NB4 (cell line): Measurements from ENCODE around the gene PIP5K1B.

Experiments
- DNase-seq: peaks from one replicate; pipeline ENCODE4 v3.0.0; 2010; ENCODE audit warnings: low read depth
- H3K4me3 ChIP-seq: one replicate; pipeline ENCODE4 v1.5.1; 2011; ENCODE audit warnings: mild to moderate bottlenecking, low read depth, low read length, moderate library complexity
- MYC ChIP-seq: IDR thresholded peaks from 2 replicates; pipeline ENCODE4 v1.6.1; 2011; ENCODE audit warnings: low read depth, low read length
- POLR2A ChIP-seq: IDR thresholded peaks from 2 replicates; pipeline ENCODE4 v1.6.1; 2011; ENCODE audit warnings: mild to moderate bottlenecking; ENCODE audit not compliant: insufficient read length; ENCODE audit errors: extremely low read depth
- TF ChIP-seq, protein P1 (sequence below): IDR thresholded peaks from 2 replicates; pipeline ENCODE4 v1.6.1; 2011; ENCODE audit warnings: low read depth, low read length
- TF ChIP-seq, protein P2 (sequence below): IDR thresholded peaks from one replicate; pipeline ENCODE4 v1.5.1; 2012; ENCODE audit warnings: low read depth, low read length

Gene PIP5K1B

DNA sequence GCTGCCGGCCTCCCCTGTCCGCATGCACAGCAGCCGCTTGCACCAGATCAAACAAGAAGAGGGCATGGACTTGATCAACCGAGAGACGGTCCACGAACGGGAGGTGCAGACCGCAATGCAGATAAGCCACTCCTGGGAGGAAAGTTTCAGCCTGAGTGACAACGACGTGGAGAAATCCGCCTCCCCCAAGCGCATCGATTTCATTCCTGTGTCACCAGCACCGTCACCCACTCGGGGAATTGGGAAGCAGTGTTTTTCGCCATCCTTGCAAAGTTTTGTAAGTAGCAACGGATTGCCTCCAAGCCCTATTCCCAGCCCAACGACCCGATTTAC lies 75.3 kb downstream of the PIP5K1B start:
- DNase-seq: no peak
- TF ChIP-seq, protein P1, sequence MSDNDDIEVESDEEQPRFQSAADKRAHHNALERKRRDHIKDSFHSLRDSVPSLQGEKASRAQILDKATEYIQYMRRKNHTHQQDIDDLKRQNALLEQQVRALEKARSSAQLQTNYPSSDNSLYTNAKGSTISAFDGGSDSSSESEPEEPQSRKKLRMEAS: no peak
- TF ChIP-seq POLR2A (no peak), MYC (no peak)
- TF ChIP-seq, protein P2, sequence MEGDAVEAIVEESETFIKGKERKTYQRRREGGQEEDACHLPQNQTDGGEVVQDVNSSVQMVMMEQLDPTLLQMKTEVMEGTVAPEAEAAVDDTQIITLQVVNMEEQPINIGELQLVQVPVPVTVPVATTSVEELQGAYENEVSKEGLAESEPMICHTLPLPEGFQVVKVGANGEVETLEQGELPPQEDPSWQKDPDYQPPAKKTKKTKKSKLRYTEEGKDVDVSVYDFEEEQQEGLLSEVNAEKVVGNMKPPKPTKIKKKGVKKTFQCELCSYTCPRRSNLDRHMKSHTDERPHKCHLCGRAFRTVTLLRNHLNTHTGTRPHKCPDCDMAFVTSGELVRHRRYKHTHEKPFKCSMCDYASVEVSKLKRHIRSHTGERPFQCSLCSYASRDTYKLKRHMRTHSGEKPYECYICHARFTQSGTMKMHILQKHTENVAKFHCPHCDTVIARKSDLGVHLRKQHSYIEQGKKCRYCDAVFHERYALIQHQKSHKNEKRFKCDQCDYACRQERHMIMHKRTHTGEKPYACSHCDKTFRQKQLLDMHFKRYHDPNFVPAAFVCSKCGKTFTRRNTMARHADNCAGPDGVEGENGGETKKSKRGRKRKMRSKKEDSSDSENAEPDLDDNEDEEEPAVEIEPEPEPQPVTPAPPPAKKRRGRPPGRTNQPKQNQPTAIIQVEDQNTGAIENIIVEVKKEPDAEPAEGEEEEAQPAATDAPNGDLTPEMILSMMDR: no peak

DNA sequence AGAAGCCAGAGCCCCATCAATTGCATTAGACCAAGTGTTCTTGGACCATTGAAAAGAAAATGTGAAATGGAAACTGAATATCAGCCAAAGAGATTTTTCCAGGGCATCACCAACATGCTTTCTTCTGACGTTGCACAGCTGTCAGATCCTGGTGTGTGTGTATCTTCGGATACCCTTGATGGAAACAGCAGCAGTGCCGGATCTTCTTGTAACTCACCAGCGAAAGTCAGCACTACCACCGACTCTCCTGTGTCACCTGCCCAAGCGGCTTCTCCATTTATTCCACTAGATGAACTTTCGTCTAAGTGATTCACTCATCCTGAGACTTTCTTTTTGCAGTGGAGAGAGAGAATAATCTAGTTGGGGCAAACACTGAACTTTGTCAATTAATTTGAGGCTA lies 75.7 kb downstream of the PIP5K1B start:
- no peak for TF ChIP-seq MYC
- TF ChIP-seq, protein P1: no peak
- peak overlapping the region; percentile 88 for H3K4me3 ChIP-seq
- no peak for DNase-seq

More for the DNA sequence above, 75.3 kb downstream of the PIP5K1B start:
- peak overlapping the region; percentile 88 for H3K4me3 ChIP-seq

DNA sequence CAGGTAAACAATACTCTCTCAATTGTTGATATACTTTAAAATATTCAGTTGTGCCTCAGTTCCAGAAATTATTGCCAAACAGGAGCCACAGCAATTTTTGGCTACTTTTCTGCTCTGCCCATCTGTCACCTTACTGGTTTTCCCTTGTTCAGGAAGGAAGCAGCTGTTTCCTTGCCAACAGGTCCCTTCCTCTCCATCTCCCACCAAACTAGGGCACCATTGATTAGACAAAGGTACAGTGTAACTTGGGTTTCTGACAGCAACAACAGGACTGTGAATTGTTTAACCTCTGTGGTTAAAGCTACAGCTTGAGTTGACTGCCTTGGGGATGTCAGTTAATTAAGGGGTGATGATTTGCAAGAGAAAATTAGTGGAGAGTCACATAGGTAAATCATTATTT lies 76.9 kb downstream of the PIP5K1B start:
- TF ChIP-seq, protein P2: no peak
- no peak for TF ChIP-seq POLR2A
- TF ChIP-seq, protein P1: no peak
- TF ChIP-seq MYC: no peak
- no peak for DNase-seq
- H3K4me3 ChIP-seq: peak overlapping the region; percentile 3

DNA sequence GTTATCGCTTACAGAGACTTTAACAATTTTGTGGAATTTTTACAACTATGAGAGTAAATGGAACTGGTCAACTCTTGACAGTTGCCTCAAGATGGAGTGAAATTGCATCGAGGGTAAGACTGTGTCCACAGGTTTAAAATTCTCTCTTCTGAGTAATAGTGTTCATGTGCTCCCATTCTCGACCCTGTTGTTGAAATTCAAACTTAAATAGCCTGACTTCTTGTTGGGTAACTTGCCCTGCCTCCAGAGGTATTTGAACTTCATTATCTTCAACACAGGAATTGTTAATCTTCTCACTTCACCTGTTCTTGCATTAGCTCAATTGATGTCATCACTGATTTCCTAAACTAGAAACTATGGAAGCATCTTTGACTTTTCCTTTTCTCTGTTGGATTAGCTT lies 77.5 kb downstream of the PIP5K1B start:
- DNase-seq: no peak
- TF ChIP-seq, protein P2: no peak
- TF ChIP-seq, protein P1: no peak
- no peak for TF ChIP-seq POLR2A
- TF ChIP-seq MYC: no peak
- no peak overlapping the region for H3K4me3 ChIP-seq

DNA sequence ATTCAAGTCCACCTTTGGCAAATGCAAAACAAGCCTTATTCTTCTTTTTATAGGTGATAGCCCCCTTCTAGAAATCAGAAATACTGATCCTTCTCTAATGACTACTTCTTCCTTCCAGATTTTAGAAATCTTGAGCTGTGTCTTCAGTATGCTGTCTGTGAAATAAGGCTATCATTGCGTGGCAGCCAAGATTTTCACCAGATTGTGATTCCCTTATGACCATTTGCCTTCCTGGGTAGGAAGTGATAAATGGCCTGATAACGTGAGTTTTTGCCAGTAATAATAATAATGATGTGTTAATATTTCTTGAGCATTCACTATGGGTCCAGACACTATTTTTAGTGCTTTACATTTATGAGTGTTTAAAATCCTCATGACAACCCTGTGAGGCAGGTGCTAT lies 80.9 kb downstream of the PIP5K1B start:
- no peak overlapping the region for H3K4me3 ChIP-seq
- no peak for DNase-seq
- TF ChIP-seq, protein P1: no peak
- TF ChIP-seq MYC (no peak), POLR2A (no peak)
- TF ChIP-seq, protein P2: no peak

DNA sequence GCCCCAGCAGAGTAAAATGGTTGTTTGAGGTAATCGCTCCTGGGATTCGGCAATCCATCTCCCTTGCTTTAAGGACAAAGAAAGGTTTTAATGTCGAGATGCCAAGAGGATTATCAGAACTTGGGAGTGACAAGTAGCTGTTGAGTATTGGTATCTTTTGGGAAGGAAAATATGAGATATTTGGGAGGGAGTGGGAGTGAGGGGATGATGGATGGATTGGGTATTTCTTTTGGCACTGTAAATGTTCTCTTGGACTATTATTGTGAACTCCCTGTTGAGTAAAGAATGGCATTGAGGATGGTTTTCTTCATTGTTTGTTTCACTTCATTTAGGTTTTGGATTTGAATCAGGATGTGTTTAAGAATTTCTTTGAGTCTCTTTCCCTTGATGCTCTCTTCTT lies 86.1 kb downstream of the PIP5K1B start:
- no peak for DNase-seq
- TF ChIP-seq POLR2A: no peak
- no peak overlapping the region for H3K4me3 ChIP-seq

DNA sequence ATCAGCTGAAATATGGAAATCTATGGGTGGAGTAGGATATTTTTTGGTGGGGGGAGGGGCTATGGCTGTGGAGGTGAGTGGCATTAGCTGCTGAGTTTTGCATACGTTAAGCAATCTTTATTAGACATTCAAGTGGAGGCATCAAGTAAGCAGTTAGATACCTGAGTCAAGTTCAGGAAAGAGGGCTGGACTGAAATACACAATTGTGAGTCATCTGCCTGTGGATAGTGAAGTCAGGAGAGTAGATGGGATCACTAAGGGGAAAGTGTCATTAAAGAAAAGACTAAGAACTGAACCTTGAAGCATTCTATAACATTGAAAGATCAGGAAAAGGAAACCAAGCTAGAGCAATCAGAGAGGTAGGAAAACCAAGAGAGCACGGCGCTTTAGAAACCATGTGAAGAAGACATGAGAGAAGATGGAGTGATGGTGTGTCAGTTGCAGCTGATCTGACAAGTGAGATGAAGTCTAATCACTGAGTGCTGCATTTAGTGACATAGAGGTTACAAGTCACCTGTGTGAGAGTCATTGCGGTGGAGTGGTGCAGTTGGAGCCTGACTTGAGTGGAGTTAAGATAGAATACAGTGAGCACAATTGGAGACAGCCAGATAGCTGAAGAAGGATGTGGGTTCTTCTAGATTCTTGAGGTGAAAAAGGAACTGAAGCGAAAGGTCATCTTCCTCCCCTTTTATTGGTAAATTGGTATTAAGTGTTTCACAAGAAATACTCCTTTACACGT lies 88.7 kb downstream of the PIP5K1B start:
- TF ChIP-seq MYC: no peak
- TF ChIP-seq, protein P2: no peak
- DNase-seq: no peak
- H3K4me3 ChIP-seq: no peak overlapping the region
